PC-9 (cell line): ENCODE measurements around the gene KCNIP1. TPM values are rescaled to one million over a fixed set of nuclear protein-coding genes. Genes with fewer than 3 reads are reported as not detected.

ENCODE experiments used
- BruUV-seq: library from RNA; stranded (reverse); fragments of 400-500 nt; replicated peaks from 2 replicates; lab custom pipeline; 2021; lab: Mats Ljungman, UMichigan
- CTCF ChIA-PET: fragments of 300-600 bp; sonication (Branson Sonifier 250); formaldehyde crosslinking; loops from one replicate; lab custom pipeline; 2022; ENCODE audit warnings: antibody characterized with exemption; lab: Charles Lee
- POLR2A ChIA-PET: fragments of 300-600 bp; sonication (Branson Sonifier 250); formaldehyde crosslinking; loops from one replicate; lab custom pipeline; 2022; ENCODE audit warnings: antibody characterized with exemption; ENCODE audit not compliant: unreplicated experiment; lab: Charles Lee
- DNase-seq, 2 experiments: peaks; one replicate each; pipeline versions ENCODE4 v3.0.0 to v3.0.0-alpha.2; 2015 to 2022; ENCODE audit warnings: mixed read lengths in 1 of 2
- H2AFZ ChIP-seq: fragments of 200-600 bp; sonication (generic); 2 replicates; pipeline ENCODE4 v1.8.1; 2017; ENCODE audit warnings: antibody characterized with exemption
- H3F3A ChIP-seq: fragments of 200-600 bp; sonication (generic); 2 replicates; pipeline ENCODE4 v1.8.1; 2017; ENCODE audit warnings: antibody characterized with exemption, mild to moderate bottlenecking, low read depth; ENCODE audit not compliant: insufficient read depth
- H3K27ac ChIP-seq: fragments of 200-600 bp; sonication (generic); 2 replicates; pipeline ENCODE4 v1.6.1; 2016; ENCODE audit warnings: mixed run types
- H3K27me3 ChIP-seq: fragments of 200-600 bp; sonication (generic); 2 replicates; pipeline ENCODE4 v1.6.1; 2016; ENCODE audit warnings: low read depth, mixed run types; ENCODE audit not compliant: insufficient read depth
- H3K36me3 ChIP-seq: fragments of 200-600 bp; sonication (generic); 2 replicates; pipeline ENCODE4 v1.6.1; 2016; ENCODE audit warnings: low read depth, mixed run types
- H3K4me1 ChIP-seq: fragments of 200-600 bp; sonication (generic); replicated peaks from 2 replicates; pipeline ENCODE4 v1.6.1; 2016; ENCODE audit warnings: mixed run types; ENCODE audit not compliant: insufficient read depth
- H3K4me2 ChIP-seq: fragments of 200-600 bp; sonication (generic); 2 replicates; pipeline ENCODE4 v1.6.1; 2017; ENCODE audit warnings: mixed run types
- H3K4me3 ChIP-seq: fragments of 200-600 bp; sonication (generic); 2 replicates; pipeline ENCODE4 v1.6.1; 2016; ENCODE audit warnings: mixed run types
- H3K79me2 ChIP-seq: fragments of 200-600 bp; sonication (generic); 2 replicates; pipeline ENCODE4 v1.6.1; 2017; ENCODE audit warnings: low read depth, mixed run types
- H3K9me2 ChIP-seq: fragments of 200-600 bp; sonication (generic); 2 replicates; pipeline ENCODE4 v1.8.1; 2017; ENCODE audit warnings: mild to moderate bottlenecking; ENCODE audit not compliant: insufficient read depth
- H3K9me3 ChIP-seq: fragments of 200-600 bp; sonication (generic); 2 replicates; pipeline ENCODE4 v1.8.1; 2016; ENCODE audit warnings: low read depth; ENCODE audit not compliant: insufficient read depth
- H4K20me1 ChIP-seq: fragments of 200-600 bp; sonication (generic); 2 replicates; pipeline ENCODE4 v1.8.1; 2017; ENCODE audit not compliant: insufficient read depth
- CTCF ChIP-seq: fragments of 200-600 bp; sonication (generic); conservative IDR thresholded peaks from 2 replicates; pipeline ENCODE4 v1.6.1; 2017; ENCODE audit warnings: mixed run types, antibody characterized with exemption, mild to moderate bottlenecking, moderate library complexity
- EZH2 ChIP-seq: fragments of 200-600 bp; sonication (generic); IDR thresholded peaks from 2 replicates; pipeline ENCODE4 v1.8.0; 2017; ENCODE audit warnings: antibody characterized with exemption, low read depth
- intact Hi-C: fragments of 100-400 bp; cut with micrococcal nuclease; formaldehyde crosslinking; loops from one replicate; pipeline ENCODE4 v1.10.0; 2022; ENCODE audit not compliant: unreplicated experiment
- total RNA-seq: library from RNA; stranded (reverse); gene quantifications from 2 replicates; pipeline ENCODE4 v1.2.3, GENCODE V29; 2021

The KCNIP1 gene
- total RNA-seq, 1 experiment from 2014 or later, result not detected

- Histone ChIP-seq H3K27ac (no peak overlapping the region), H3K36me3 (no peaks in the 10 kb centered on the region), H2AFZ (no peak overlapping the region), H3K9me3 (no peaks in the 10 kb centered on the region), H3F3A (no peaks in the 10 kb centered on the region), H4K20me1 (no peaks in the 10 kb centered on the region), H3K4me1 (no peaks in the 10 kb centered on the region), H3K4me2 (no peak overlapping the region), H3K79me2 (no peaks in the 10 kb centered on the region), H3K27me3 (no peaks in the 10 kb centered on the region), H3K4me3 (no peak overlapping the region), H3K9me2 (no peaks in the 10 kb centered on the region)
- ChIA-PET POLR2A (no interaction called here), CTCF (no interaction called here)
- peak; percentile 26 to 44 for DNase-seq
- TF ChIP-seq CTCF (peak; percentile 89), EZH2 (no peak)
- BruUV-seq, result no TSS peak
- intact Hi-C loops, result loop anchor here (1.0 kb wide), 1 partner anchor 188 kb away; no protein-coding TSS in a partner anchor
Measured at GRCh38 chr5:170623576-170624181, 119.9 kb downstream of the KCNIP1 start.

- Histone ChIP-seq H3K9me3 (no peaks in the 10 kb centered on the region), H3K27ac (no peak overlapping the region), H3K4me3 (no peak overlapping the region), H4K20me1 (no peaks in the 10 kb centered on the region), H3K9me2 (no peaks in the 10 kb centered on the region), H2AFZ (no peak overlapping the region), H3K4me2 (no peak overlapping the region), H3K4me1 (no peaks in the 10 kb centered on the region), H3K36me3 (no peaks in the 10 kb centered on the region), H3F3A (no peaks in the 10 kb centered on the region), H3K79me2 (no peaks in the 10 kb centered on the region), H3K27me3 (no peaks in the 10 kb centered on the region)
- CTCF ChIA-PET, result interaction anchor here (0.6 kb wide), 1 partner anchor 1455 kb away, joined by 5 read pairs; no protein-coding TSS in a partner anchor
- intact Hi-C loops, result no loop called here
- POLR2A ChIA-PET, result no interaction called here
- TF ChIP-seq CTCF (no peak), EZH2 (no peak)
- no peak for DNase-seq
- BruUV-seq, result no TSS peak
Measured at GRCh38 chr5:170625221-170626165, 121.7 kb downstream of the KCNIP1 start.

GRCh38 chr5:170626507-170627150, 122.8 kb downstream of the KCNIP1 start:
- Histone ChIP-seq H3K9me2 (no peaks in the 10 kb centered on the region), H3K4me3 (no peak overlapping the region), H3K9me3 (no peaks in the 10 kb centered on the region), H3K4me2 (no peak overlapping the region), H3K4me1 (no peaks in the 10 kb centered on the region), H4K20me1 (no peaks in the 10 kb centered on the region), H3K79me2 (no peaks in the 10 kb centered on the region), H3K36me3 (no peaks in the 10 kb centered on the region), H3K27ac (no peak overlapping the region), H3F3A (no peaks in the 10 kb centered on the region), H3K27me3 (no peaks in the 10 kb centered on the region), H2AFZ (no peak overlapping the region)
- CTCF ChIA-PET, result no interaction called here
- POLR2A ChIA-PET, result no interaction called here
- no peak for DNase-seq
- intact Hi-C loops, result no loop called here
- BruUV-seq, result no TSS peak
- TF ChIP-seq CTCF (no peak), EZH2 (no peak)
